Thymus (tissue), 11 donors: Measurements from ENCODE around the gene KCP. TPM values are rescaled to one million over a fixed set of nuclear protein-coding genes. Genes with fewer than 3 reads are reported as not detected.

Source experiments
- DNase-seq, 9 donors: peaks; one replicate each; pipeline ENCODE4 v3.0.0-alpha.2; 2013; ENCODE audit warnings: low spot score in 9 of 9, low read depth in 6 of 9, missing footprints in 1 of 9
- H3K27ac ChIP-seq, 2 donors: one replicate each; pipeline ENCODE4 v1.5.1; 2013; ENCODE audit warnings: control low read depth in 1 of 2, low read depth in 1 of 2, low read length in 1 of 2, mild to moderate bottlenecking in 1 of 2, moderate library complexity in 1 of 2
- H3K27me3 ChIP-seq, 2 donors: one replicate each; pipeline ENCODE4 v1.5.1; 2013; ENCODE audit warnings: low read length in 1 of 2; ENCODE audit not compliant: control insufficient read depth in 2 of 2, insufficient read depth in 1 of 2
- H3K36me3 ChIP-seq, 2 donors: one replicate each; pipeline ENCODE4 v1.5.1; 2013; ENCODE audit warnings: low read length in 1 of 2, mild to moderate bottlenecking in 1 of 2, moderate library complexity in 1 of 2; ENCODE audit not compliant: control insufficient read depth in 2 of 2, insufficient read depth in 2 of 2
- H3K4me1 ChIP-seq, 2 donors: one replicate each; pipeline ENCODE4 v1.5.1; 2013; ENCODE audit warnings: low read length in 2 of 2; ENCODE audit not compliant: control insufficient read depth in 2 of 2, insufficient read depth in 2 of 2
- H3K4me3 ChIP-seq, 2 donors: one replicate each; pipeline ENCODE4 v1.5.1; 2013; ENCODE audit warnings: low read length in 2 of 2, control low read depth in 1 of 2, mild to moderate bottlenecking in 1 of 2
- H3K9me3 ChIP-seq, 2 donors: one replicate each; pipeline ENCODE4 v1.5.1; 2013; ENCODE audit warnings: low read length in 1 of 2, mild to moderate bottlenecking in 1 of 2; ENCODE audit not compliant: control insufficient read depth in 2 of 2, insufficient read depth in 1 of 2
- WGBS: extraction: QIAGEN DNeasy Blood & Tissue Kit; methylation state at CpG from one replicate; pipeline ENCODE4 v1.1.7; 2013; 5-methylcytosine and 5-hydroxymethylcytosine counted together
- polyA plus RNA-seq: library from polyadenylated mRNA; stranded (reverse); fragments of 200-250 nt; gene quantifications from one replicate; pipeline ENCODE4 v1.2.3, GENCODE V29; 2013
- total RNA-seq: library from RNA; stranded (reverse); fragments of 120-200 nt; gene quantifications from one replicate; pipeline ENCODE4 v1.2.4, GENCODE V29; 2013
- donor health status: healthy.

KCP gene
- total and polyA plus RNA-seq, 2 donors: 0.09 to 0.34 TPM

DNA sequence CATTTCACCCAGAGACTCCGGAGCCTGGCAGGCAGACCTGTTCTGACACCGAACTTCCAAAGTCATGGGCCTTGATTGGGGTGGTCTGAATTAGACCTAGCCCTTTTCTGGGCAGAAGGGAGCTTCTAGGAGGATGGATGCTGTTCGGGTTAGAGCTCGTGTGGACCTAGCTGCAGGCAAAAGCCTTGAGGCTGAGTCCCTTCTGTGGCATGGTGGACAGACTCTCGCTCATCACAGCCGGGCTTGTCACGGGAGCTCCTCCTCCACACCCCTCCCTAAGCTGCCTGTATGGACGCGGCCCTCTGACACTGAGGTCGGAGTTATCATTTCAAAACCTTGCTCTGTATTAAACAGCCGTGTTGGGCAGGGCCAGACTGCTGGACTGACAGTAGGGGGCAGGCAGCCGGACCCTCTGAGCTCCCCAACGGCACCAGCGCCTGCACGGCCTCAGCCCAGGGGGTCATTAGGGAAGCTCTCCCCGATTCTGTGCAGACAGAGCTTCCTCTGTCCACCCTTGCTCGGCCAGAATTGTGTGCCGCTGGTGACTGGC, 29.4 kb upstream of the KCP start:
- no peak for DNase-seq
- Histone ChIP-seq H3K4me1 (peaks cover 0 to 20% of the 10 kb centered on the region in 2 donors), H3K27ac (peak overlapping the region in 1 of 2 donors; percentile 12)

DNA sequence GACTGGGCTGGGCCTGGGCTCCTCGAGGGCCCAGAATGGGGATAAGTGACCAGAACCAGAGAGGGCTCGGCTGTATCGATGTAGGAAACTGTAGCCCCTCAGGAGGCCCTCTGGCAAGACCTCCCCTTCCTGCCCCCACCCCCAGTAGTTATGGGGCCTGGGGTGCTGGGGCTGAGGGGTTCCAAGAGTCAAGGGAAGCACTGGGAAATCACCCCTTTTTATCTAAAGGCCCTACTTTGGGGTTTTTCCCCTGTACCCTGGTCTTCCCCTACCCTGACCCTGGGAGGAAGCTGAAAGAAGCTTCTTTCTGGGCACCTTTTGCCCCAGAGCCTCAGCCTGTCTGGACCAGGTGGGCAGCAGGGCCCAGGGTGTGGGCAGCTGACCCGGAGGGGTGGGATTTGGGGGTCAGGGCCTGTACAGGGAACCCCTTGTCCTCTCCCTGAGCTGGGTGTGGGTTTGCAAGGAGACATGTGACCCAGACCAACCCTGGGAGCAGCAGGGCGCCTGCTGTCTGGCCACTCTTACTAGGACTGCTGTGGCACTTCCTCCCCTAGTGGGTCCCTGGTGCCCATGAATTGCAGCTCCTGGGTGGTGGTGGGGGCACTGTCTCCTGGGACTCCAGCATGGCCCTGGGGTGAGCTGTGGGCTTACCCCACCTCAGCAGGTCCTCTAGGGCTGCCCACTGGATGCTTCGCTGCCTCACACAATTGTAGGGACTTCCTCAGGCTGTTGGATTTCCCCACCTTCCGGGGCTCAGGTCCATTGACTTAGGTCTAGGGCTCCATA, 28.8 kb upstream of the KCP start:
- DNase-seq: no peak
- Histone ChIP-seq H3K4me1 (peaks cover 0 to 20% of the 10 kb centered on the region in 2 donors), H3K36me3 (no peaks in the 10 kb centered on the region), H3K27ac (peak overlapping the region in 1 of 2 donors; percentile 25), H3K9me3 (no peaks in the 10 kb centered on the region), H3K27me3 (peaks cover 29 to 72% of the 10 kb centered on the region in 2 donors), H3K4me3 (peak overlapping the region in 1 of 2 donors; percentile 1)
- WGBS: 44% methylated on average over 7 of the region's 7 CpGs

More for the DNA sequence above, 29.4 kb upstream of the KCP start:
- Histone ChIP-seq H3K4me3 (no peak overlapping the region), H3K27me3 (peaks cover 29 to 69% of the 10 kb centered on the region in 2 donors), H3K36me3 (no peaks in the 10 kb centered on the region), H3K9me3 (no peaks in the 10 kb centered on the region)
- 54% methylated on average over 18 of the region's 18 CpGs for WGBS

DNA sequence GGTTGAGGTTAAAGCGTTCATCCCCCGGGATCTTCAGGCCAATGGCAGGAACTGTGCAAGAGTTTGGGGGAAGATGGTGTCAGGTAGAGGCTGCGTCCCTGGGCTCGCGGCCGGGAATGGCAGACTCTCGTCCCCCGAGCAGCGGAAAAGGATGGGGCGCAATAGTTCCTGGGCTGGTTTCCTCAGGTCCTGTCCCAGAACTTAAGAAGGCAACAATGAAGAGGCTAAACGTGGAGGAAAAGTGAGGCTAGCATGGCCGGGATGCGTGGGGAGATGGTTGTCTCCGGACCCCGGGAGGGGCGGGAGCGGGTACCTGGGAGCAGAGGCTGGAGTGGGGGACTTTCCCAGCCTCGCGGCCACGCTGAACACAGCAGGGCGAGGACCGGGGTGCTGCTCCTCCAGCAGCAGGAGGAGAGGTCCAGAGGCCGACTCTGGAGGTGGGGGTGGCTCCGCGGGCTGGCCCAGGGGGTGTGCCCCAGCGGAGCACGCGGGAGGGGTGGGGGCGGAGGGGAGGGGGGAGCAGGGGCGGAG, 28.1 kb upstream of the KCP start:
- DNase-seq: no peak

DNA sequence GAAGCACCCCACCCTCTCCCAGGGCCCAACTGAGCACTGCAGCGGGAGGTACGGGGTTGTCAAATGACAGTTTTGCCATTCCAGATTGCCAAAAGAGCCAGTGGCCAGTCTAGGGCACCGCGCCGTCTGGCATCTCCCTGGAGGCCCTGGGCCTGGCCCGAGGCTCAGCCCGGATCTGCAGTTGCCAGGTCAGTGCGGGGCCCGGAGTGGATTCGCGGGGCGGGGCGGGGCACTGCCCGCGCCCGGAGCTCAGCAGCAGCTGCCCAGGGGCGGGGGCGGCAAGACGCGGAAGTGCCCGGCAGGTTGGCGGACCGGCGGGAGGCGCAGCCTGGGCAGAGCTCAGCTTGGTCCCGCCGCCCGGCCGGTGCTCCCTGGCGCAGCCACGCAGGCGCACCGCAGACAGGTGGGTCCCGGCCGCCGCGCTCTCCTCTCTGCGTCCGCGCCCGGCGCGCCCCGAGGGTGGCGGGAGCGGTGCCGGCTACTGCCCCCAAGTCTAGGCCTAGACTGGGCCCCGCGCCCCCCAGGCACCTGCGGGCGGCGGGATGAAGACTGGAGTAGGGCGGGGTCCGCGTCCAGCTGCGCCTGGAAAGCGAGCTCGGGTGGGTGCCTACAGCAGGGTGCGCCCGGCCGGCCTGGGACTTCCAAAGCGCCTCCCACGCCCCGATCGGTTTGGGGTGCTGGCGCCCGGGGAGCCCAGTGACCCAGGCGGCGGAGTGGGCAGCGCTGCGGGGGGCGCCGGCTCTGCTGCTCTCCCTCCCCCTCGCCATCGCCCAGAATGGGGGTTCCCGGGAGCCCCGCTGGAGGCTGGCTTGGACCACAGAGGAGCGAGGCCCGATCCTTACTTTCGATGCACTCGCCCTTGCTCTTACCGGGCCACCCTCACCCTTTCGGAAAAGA, 27.4 kb upstream of the KCP start, which contains the start of gene IRF5:
Gene IRF5, plus strand, starts transcription at position 281 of the 897 bp plus-strand sequence. CDS start 4,155 bp downstream, outside the sequence.
- peaks cover under 1 to 31% of the 10 kb centered on the region in 2 donors for H3K4me1 ChIP-seq
- no peak for DNase-seq
- H3K27me3 ChIP-seq: peaks cover 29 to 72% of the 10 kb centered on the region in 2 donors
- H3K36me3 ChIP-seq: no peaks in the 10 kb centered on the region
- H3K27ac ChIP-seq: peak within 1 kb of the TSS in 1 of 2 donors; percentile 57
- H3K9me3 ChIP-seq: peaks cover 0 to 7% of the 10 kb centered on the region in 2 donors
- peak within 1 kb of the TSS; percentile 34 to 35 for H3K4me3 ChIP-seq
- 2% methylated on average over 83 of the region's 83 CpGs for WGBS

More for the DNA sequence above, 28.1 kb upstream of the KCP start:
- peak overlapping the region; percentile 34 to 35 for H3K4me3 ChIP-seq
- peaks cover 0 to 24% of the 10 kb centered on the region in 2 donors for H3K4me1 ChIP-seq
- peaks cover 0 to 3% of the 10 kb centered on the region in 2 donors for H3K9me3 ChIP-seq
- peaks cover 29 to 72% of the 10 kb centered on the region in 2 donors for H3K27me3 ChIP-seq
- peak overlapping the region in 1 of 2 donors; percentile 57 for H3K27ac ChIP-seq
- H3K36me3 ChIP-seq: no peaks in the 10 kb centered on the region
- 2% methylated on average over 30 of the region's 30 CpGs for WGBS

DNA sequence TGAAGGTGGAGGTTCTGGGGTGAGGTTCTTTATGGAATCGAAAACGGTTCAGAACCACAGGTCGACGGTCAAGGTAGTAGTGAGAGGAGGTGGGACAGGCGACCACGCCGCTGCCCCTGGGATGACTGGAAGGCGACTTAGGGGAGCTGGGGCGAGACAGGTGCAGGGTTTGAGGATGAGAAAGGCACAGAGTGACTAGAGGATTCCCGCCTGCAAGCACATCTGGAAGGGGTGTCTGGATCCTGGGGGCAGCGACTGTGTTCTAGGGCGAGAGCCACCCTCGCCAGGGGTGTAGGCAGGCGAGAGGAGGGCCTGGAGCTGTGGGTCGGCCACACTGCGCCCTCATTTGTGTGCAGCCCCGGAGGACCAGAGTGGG, 26.8 kb upstream of the KCP start:
- peaks cover 0 to 7% of the 10 kb centered on the region in 2 donors for H3K9me3 ChIP-seq
- no peak overlapping the region for H3K27ac ChIP-seq
- H3K4me1 ChIP-seq: peaks cover 2 to 37% of the 10 kb centered on the region in 2 donors
- H3K27me3 ChIP-seq: peaks cover 29 to 72% of the 10 kb centered on the region in 2 donors
- no peaks in the 10 kb centered on the region for H3K36me3 ChIP-seq
- 72% methylated on average over 17 of the region's 17 CpGs for whole genome bisulfite sequencing
- H3K4me3 ChIP-seq: no peak overlapping the region
- DNase-seq: no peak

DNA sequence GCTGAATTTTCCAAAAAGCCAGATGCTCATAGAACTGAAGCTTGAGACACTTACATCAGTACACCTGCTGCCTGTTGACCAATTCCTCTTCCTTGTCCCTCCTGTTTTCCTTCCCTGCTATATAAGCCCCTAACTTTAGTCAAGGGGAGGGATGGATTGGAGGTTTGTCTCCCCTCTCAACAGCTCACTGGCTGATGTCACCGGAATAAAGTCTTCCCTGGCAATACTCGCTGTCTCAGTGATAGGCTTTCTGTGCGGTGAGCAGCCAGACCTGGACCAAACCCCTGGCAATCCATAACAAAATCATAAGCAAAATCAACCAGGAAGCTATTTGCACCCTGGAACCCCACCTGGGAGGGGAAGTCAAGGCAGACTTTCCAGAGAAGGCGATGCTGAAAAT, 26.3 kb upstream of the KCP start:
- Histone ChIP-seq H3K27me3 (peaks cover 29 to 69% of the 10 kb centered on the region in 2 donors), H3K4me3 (no peak overlapping the region), H3K36me3 (no peaks in the 10 kb centered on the region), H3K9me3 (peaks cover 0 to 7% of the 10 kb centered on the region in 2 donors), H3K4me1 (peaks cover 2 to 39% of the 10 kb centered on the region in 2 donors), H3K27ac (no peak overlapping the region)
- WGBS: 98% methylated on average over 4 of the region's 4 CpGs
- no peak for DNase-seq

DNA sequence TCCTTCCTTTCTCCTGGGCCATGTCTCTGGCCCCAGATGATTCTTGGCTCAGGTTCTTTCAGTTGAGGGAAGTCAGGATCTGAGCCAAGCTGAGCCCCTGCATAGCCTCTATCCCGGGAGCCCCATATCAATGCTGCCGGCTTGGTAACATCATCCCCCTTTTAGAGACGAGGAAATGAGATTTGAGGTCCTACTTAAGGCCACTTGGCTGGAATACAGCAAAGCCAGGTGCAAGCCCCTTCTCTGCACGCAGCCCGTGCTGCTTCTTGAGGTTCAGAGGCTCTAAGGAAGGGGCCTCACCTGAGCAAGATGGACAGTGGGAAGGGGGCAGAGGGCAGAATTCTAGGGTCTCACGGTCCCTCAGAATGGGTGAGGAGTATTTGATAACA, 24.8 kb upstream of the KCP start:
- Histone ChIP-seq H3K27me3 (peaks cover 27 to 55% of the 10 kb centered on the region in 2 donors), H3K36me3 (no peaks in the 10 kb centered on the region), H3K4me1 (peaks cover 2 to 31% of the 10 kb centered on the region in 2 donors), H3K9me3 (peaks cover 0 to 7% of the 10 kb centered on the region in 2 donors), H3K27ac (no peak overlapping the region), H3K4me3 (no peak overlapping the region)
- WGBS: 88% methylated on average over 6 of the region's 6 CpGs
- no peak for DNase-seq

DNA sequence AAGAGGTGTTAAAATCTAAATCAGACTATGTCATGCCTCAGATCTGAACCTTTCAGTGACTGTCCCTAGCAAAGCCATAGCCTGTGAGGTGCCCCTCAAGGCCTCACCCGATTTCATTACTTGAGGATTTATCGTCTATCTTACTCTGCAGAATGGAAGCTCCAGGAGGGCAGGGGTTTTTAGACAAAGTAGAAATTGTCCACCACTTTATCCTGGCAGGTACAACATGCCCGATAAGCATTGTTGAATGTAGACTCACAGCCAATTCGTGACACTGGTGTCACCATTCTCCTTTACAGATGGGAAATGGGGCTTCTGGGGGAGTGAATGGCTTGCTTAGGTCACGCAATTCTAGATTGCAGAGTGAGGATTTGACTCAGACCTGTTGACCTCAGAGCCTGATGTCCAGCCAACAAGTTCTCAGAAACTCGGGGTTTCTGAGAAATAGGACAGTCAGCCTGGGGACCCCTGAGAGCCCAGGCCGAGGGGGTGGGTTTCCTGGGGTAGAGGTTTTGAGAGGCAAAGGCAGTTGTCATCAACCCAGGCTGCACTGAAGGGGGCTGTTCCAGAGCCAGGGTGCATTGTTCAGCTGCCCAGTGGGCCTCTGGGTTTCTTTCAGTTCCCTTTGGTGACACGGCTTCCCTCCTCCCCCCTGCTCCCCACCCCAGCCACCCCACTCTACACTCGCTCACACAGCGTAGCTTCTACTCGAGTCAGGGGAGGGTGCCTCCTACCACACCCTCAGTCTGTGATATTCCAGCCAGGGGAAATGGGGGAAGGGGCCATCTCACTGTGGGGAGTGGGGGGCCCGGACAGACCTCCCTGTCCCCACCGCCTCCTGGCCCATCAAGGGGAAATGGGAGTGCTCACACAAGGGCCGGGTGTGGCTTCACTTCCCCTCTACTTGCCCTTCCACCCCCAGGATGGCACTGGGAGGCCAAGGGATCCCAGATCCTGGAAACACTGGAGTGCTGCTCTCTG, 24.1 kb upstream of the KCP start:
- Histone ChIP-seq H3K27ac (peak overlapping the region in 1 of 2 donors; percentile 55), H3K4me3 (no peak overlapping the region), H3K9me3 (peaks cover 0 to 7% of the 10 kb centered on the region in 2 donors), H3K4me1 (peaks cover 2 to 26% of the 10 kb centered on the region in 2 donors), H3K36me3 (no peaks in the 10 kb centered on the region), H3K27me3 (peaks cover 27 to 49% of the 10 kb centered on the region in 2 donors)
- no peak for DNase-seq
- 77% methylated on average over 14 of the region's 14 CpGs for WGBS
